Stimulated activated CD8-positive, alpha-beta memory T cell treated with anti-CD3 and anti-CD28 coated beads, Interleukin-12 subunit alpha, Interleukin-12 subunit beta, amount 100 ng/mL, for 24 hours (primary cell): ENCODE measurements around the gene S1PR4.
"Not testable (repeated sequence)": the region's sequence is repeated elsewhere in the genome, so short reads cannot be mapped to it uniquely, and the experiment has no call there.

Experiments
- DNase-seq: peaks from one replicate; pipeline ENCODE4 v3.0.0-alpha.2; 2020; ENCODE audit errors: extremely low read depth

S1PR4 gene

GRCh38 chr19:3179739-3180293, 1.2 kb downstream of the S1PR4 start:
- no peak for DNase-seq

DNA sequence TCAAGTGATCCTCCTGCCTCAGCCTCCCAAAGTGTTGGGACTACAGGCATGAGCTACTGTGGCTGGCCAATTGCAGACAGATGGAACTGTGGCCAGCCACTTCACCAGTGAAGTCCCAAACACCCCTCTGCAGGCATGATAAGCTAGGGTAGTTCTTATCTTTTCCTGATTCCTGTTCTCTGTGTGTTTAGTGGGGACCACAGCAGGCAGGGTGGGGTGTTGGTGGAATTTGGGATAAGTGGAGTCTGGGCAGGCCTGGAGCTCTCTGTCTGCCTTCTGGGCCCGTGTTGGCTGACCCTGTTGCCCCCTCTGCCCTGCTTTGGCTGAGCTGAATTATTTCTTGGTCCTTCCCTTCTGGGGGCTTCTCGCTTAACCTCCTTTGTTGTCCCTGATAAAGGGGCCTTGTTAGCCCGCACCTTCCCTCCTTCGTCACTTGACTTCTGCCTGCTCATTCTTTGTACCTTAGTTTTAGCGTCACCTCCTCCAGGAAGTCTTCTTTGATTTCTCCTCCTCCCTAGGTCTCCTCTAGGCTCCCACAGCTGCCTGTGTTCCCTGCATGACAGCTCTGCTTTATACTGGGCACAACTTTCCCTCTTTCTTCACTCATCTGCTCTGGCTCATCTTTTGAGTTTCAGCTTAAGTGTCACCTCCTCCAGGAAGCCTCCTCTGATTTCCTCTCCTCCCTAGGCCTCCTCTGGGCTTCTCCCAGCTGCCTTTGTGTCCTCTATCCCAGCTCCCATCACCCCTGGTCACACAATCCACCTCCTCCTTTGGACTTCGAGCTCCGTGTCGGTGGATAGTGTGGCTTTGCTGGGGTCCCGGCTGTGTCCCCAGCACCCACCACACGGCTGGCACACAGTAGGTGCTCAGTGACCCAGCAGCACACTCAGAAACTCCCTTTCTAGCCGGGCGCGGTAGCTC, 5.4 kb downstream of the S1PR4 start:
- DNase-seq: no peak

GRCh38 chr19:3184847-3185460, 6.4 kb downstream of the S1PR4 start:
- DNase-seq: no peak

DNA sequence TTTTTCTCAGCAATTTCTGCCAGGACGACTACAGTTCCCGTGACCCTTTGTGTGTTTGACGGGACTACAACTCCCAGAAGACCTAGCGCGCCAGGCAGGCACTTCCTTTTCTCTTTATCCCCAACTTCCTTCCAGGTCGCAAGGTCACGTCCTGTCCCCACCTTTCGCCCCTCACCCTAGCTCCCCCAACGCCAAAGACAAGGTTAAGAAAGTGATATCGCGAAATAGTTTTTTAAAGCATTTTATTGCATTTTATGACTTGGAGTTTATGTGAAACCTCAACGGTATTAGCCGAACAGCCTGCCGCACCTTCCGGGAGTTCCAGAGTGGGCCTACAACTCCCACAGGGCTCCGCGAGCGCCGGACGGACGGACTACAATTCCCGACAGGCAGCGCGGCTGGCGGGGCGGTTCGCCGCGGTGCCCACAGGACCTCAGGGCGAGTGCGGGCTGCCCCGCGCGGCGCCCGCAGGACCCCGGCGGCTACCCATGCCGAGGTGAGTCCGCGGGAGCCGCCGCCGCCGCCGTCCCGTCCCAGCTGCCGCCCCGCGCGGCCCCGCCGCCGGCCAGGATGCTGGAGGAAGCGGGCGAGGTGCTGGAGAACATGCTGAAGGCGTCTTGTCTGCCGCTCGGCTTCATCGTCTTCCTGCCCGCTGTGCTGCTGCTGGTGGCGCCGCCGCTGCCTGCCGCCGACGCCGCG, 7.0 kb downstream of the S1PR4 start, which contains the start of gene NCLN:
NCLN (plus strand) TSS at position 470 of the 699 bp plus-strand sequence; CDS start at position 571, 101 bp downstream.
- peak; percentile 86 for DNase-seq

GRCh38 chr19:3186160-3186688, 7.7 kb downstream of the S1PR4 start:
- no peak for DNase-seq

DNA sequence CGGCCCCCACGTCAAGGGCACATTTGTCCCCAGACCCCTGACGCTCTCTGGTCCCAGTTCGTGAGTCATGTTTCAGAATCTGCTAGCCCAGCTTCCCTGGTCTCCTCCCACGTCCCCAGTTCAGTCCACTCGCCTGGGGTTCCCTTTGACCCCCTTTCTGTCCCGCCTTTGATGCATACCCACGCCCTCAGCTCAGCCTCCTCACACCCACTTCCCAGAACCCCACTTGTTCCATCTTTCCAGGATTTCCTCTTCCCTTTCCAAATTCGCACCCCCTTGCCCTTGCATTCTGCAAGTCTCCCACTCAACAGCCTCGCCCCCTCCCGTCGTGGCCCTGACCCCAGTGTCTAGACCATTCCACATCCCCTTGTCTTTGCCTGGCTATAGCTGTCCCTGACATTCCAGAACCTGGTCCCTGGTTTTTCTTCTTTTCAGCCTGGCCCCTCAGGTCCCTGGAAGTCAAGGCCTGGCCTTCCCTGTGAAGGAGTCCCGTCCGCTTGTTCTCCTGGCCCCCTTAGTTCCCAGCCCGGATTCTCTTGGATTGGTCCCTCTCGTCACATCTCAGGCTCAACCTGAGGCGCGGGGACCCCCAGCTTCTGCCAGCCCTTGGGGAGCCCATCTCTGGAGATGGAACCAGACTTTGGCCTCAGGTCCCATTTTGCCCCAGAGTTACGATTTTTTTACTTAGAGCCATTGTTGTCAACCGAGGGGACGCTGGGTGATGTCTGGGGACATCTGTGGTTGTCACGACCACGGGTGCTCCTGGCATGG, 8.5 kb downstream of the S1PR4 start:
- DNase-seq: no peak

DNA sequence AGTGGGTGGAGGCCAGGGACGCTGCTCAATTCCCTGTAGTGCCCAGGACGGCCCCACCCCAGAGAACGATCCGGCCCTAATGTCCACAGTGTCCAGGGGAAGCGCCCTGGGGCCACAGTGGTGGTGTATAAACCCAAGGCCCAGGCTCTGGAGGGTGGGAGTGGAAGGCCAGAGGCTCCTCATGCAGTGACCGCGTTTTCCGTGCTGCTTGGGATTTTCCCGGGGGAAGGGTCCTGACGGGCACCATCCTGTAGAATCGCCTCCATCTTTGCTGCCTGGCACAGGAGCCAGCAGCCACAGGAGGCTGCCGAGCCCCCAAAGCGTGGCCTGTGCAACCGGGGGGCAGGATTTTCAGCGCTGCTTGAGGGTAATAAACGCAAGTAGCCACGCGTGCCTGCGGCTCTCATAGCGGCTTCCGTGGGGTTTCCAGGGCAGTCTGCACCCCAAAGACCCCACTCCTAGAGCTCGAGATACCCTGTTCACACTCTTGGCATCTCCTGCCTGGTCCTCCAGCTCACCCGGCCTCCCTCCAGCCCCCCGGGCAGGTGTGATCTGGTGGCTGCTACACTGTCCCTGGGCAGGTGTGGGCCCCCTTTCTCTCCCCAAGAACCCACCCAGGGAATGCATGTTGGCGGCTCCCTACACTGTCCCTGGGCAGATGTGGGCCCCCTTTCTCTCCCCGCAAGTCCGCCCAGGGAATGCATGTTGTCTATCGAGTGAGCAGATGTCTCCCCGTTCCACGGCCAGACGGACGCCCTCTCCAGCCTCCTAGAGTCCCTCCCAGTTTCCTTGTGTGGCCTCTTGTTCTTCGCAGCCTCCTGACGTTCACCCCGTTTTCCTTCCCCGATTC, 9.3 kb downstream of the S1PR4 start:
- DNase-seq: no peak

GRCh38 chr19:3188627-3189596, 10.3 kb downstream of the S1PR4 start:
- DNase-seq: no peak

DNA sequence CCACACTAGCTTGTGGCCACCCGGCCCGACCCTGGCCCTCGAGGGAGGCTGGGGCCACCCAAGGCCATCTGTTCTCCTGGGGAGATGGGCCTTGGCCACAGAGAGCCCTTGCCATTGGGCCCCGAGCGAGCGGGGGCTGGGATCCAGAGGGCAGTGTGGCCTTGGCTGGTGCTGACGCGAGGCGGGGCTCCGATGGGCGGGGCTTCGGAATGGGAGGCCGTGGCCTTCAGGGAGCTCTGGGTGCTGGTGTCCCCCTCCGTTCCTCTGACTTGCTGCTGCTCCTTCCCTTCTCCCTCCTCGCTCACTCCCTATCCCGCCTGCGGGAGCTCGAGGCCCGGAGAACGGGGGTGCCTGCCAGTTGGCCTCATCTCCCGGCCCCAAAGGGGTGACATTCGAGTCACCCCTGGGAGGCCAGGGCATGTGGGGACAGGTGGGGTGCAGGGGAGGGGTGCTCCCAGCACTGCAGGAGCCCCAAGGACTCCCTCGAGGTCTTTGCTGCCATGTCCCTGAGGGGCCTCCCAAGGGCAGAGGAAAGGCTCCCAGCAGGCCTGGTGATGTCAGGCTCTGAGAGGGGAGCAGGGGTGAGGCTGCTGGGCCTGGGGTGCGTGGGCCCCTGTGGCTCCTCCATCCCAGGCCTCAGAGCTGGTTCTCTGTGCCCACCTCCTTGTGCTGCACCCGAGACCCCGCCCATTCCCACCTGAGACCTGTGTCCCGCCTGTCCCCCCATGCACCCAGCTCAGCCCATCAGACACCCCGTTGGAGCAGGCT, 11.3 kb downstream of the S1PR4 start:
- no peak for DNase-seq

DNA sequence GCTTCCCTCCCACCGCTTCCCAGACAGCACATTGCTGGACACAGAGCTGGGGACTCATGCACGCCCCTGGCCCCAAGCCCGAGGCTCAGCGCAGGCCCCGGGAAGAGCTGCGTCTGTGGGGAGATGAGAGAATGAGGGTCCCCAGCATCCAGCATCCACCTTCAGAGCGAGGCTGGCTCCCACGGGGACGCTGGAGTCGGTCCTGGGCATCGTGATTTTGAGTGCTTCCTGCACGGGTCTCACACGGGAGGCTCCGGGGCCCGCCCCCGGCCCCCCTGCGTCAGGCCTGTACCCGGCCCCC, 11.9 kb downstream of the S1PR4 start:
- DNase-seq: no peak

DNA sequence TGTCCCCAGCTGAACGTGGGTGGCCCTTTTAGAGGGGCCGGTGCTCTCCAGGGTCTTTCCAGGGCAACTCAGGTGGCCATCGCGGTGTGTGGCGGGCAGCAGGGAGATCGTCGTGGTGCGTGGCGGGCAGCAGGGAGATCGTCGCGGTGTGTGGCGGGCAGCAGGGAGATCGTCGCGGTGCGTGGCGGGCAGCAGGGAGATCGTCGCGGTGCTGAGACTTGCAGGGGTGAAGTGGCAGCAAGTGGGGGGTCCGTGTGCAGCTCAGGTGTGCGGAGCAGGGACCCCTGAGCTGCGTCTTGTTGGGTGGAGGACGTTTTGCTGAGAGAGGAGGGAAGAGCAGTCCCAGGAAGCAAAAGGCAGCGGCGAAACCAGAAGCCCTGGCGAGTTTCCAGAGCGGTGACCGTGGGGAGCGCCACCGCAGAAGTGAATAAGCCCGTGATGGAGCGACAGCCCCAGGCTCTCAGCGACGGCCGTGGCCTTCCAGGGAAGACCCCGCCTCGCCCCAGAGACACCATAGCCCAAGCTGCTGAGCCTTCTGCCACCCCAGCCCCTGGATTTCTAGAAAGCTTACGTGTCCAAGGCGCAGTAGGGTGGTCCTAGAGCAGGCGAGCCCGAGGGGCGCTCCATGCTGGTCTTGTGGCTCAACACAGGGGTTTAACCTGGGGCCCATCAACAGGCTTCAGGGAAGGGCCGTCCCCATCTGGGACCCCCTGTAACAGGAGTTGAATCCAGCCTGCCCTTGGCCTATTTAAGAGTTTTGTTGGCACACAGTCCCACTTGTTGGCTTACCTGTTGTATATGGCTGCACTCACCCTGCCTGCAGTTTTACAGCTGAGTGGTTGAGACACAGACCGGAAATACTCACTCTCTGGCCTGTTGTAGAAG, 12.6 kb downstream of the S1PR4 start:
- DNase-seq: no peak

GRCh38 chr19:3191806-3192104, 13.2 kb downstream of the S1PR4 start:
- DNase-seq: not testable (repeated sequence)

DNA sequence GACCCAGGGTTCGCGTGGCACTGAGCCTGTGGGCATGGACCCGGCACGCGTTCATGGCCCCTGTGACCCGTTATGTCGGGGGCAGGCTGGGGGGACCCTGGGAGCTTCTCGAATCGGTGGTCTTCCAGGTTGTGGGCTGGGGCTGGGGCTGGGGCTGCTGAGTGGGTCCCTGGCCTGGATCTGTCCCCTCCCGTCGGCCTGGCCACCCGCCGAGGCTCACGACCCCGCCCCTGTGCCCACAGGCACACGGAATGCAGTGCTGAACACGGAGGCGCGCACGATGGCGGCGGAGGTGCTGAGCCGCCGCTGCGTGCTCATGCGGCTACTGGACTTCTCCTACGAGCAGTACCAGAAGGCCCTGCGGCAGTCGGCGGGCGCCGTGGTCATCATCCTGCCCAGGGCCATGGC, 13.7 kb downstream of the S1PR4 start:
- no peak for DNase-seq

GRCh38 chr19:3192684-3193083, 14.1 kb downstream of the S1PR4 start:
- DNase-seq: no peak

- no peak for DNase-seq
Observed at GRCh38 chr19:3193256-3194105, 14.9 kb downstream of the S1PR4 start.
